Ectodermal cell (in vitro differentiated cells): Measurements from ENCODE around the gene SMAD2.

Experiments used
- H3K27ac ChIP-seq: 2 replicates; pipeline ENCODE4 v1.7.0; 2013; ENCODE audit warnings: mild to moderate bottlenecking, low read depth, low read length; ENCODE audit not compliant: insufficient read depth, poor library complexity, severe bottlenecking
- H3K27me3 ChIP-seq: 2 replicates; pipeline ENCODE4 v1.7.0; 2013; ENCODE audit warnings: mild to moderate bottlenecking, low read length; ENCODE audit not compliant: insufficient read depth, control insufficient read depth, poor library complexity, severe bottlenecking
- H3K36me3 ChIP-seq: one replicate; pipeline ENCODE4 v1.7.0; 2013; ENCODE audit warnings: low read length; ENCODE audit not compliant: control insufficient read depth, insufficient read depth
- H3K4me1 ChIP-seq: one replicate; pipeline ENCODE4 v1.7.0; 2013; ENCODE audit warnings: low read length; ENCODE audit not compliant: control insufficient read depth, insufficient read depth
- H3K4me3 ChIP-seq: 2 replicates; pipeline ENCODE4 v1.7.0; 2013; ENCODE audit warnings: low read depth, low read length, control low read depth; ENCODE audit not compliant: insufficient read depth
- H3K9me3 ChIP-seq: 2 replicates; pipeline ENCODE4 v1.7.0; 2013; ENCODE audit warnings: mild to moderate bottlenecking, low read length, moderate library complexity; ENCODE audit not compliant: control insufficient read depth
- WGBS, 2 experiments: methylation state at CpG; one replicate each; pipeline ENCODE4 v1.1.7; 2013; ENCODE audit warnings: missing lambda C conversion rate in 2 of 2; 5-methylcytosine and 5-hydroxymethylcytosine counted together

Gene SMAD2

GRCh38 chr18:47915229-47915628 lies 15.2 kb downstream of the SMAD2 start:
- no peaks in the 10 kb centered on the region for H3K9me3 ChIP-seq
- H3K36me3 ChIP-seq: no peaks in the 10 kb centered on the region
- H3K27me3 ChIP-seq: no peaks in the 10 kb centered on the region
- H3K4me1 ChIP-seq: peaks cover 11% of the 10 kb centered on the region
- no peak overlapping the region for H3K4me3 ChIP-seq
- H3K27ac ChIP-seq: no peak overlapping the region

- 90 to 96% methylated on average over 10 of the region's 11 CpGs for WGBS, 2 experiments
- Histone ChIP-seq H3K27me3 (no peaks in the 10 kb centered on the region), H3K27ac (no peak overlapping the region), H3K36me3 (no peaks in the 10 kb centered on the region), H3K4me1 (peaks cover 6% of the 10 kb centered on the region), H3K9me3 (no peaks in the 10 kb centered on the region), H3K4me3 (no peak overlapping the region)
Measured at GRCh38 chr18:47912794-47913585, 17.5 kb downstream of the SMAD2 start.

DNA sequence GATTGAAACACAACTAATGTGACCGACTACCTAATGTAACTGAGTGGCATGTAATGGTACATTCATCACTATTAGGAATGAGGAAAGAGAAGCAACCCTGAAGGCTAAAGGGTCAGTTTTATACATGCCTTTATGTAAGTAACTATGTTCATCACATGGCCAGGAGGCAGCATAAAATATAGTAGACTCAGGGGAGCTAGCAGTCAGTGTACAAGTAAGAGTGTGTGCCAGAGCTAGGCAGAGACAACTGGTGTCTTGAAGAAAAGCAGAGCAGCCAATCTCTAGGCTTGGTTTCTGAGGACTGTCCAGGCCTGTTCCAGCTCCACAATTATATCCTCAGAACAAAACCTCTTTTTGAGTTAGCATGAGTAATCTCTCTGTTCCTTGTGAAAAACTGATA lies 18.1 kb downstream of the SMAD2 start:
- H3K4me3 ChIP-seq: no peak overlapping the region
- H3K9me3 ChIP-seq: no peaks in the 10 kb centered on the region
- no peaks in the 10 kb centered on the region for H3K36me3 ChIP-seq
- no peaks in the 10 kb centered on the region for H3K27me3 ChIP-seq
- 100% methylated on average over 1 of the region's 1 CpG for WGBS, 2 experiments
- no peak overlapping the region for H3K27ac ChIP-seq
- peaks cover 3% of the 10 kb centered on the region for H3K4me1 ChIP-seq

DNA sequence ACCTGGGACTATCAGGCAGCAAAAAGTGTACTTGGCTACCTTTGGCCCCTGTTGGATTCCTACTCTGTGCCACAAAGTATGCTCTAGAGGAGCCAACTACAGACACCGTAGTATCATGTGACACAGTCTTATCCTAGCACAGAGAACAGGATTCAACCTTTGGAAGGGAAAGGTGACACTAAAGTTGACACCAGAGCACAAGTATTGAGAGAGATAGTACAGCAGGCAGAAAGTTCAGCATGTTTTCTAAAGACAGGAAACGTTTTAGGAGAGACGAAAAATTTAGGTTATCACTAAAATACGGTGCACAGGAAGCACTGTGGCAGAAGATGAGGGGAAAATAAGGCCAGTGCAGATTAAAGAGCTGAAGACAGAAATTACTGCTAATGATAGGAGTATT lies 18.6 kb downstream of the SMAD2 start:
- Histone ChIP-seq H3K27ac (no peak overlapping the region), H3K36me3 (no peaks in the 10 kb centered on the region), H3K9me3 (no peaks in the 10 kb centered on the region), H3K27me3 (no peaks in the 10 kb centered on the region), H3K4me3 (no peak overlapping the region), H3K4me1 (peaks cover 3% of the 10 kb centered on the region)
- 88 to 95% methylated on average over 4 of the region's 4 CpGs for WGBS, 2 experiments

GRCh38 chr18:47909484-47909883 lies 21.0 kb downstream of the SMAD2 start:
- no peaks in the 10 kb centered on the region for H3K27me3 ChIP-seq
- no peaks in the 10 kb centered on the region for H3K9me3 ChIP-seq
- no peak overlapping the region for H3K4me3 ChIP-seq
- WGBS, 2 experiments: 92 to 94% methylated on average over 4 of the region's 4 CpGs
- H3K36me3 ChIP-seq: peaks cover 6% of the 10 kb centered on the region
- no peaks in the 10 kb centered on the region for H3K4me1 ChIP-seq
- no peak overlapping the region for H3K27ac ChIP-seq

- Histone ChIP-seq H3K9me3 (no peaks in the 10 kb centered on the region), H3K4me1 (no peaks in the 10 kb centered on the region), H3K27me3 (no peaks in the 10 kb centered on the region), H3K4me3 (no peak overlapping the region), H3K27ac (no peak overlapping the region), H3K36me3 (peaks cover 6% of the 10 kb centered on the region)
- WGBS, 2 experiments: 99% methylated on average over 6 of the region's 6 CpGs
Measured at GRCh38 chr18:47908592-47908991, 21.9 kb downstream of the SMAD2 start.

GRCh38 chr18:47906408-47906807 lies 24.1 kb downstream of the SMAD2 start:
- H3K4me3 ChIP-seq: no peak overlapping the region
- no peaks in the 10 kb centered on the region for H3K27me3 ChIP-seq
- H3K36me3 ChIP-seq: peaks cover 6% of the 10 kb centered on the region
- H3K9me3 ChIP-seq: no peaks in the 10 kb centered on the region
- WGBS, 2 experiments: 86 to 97% methylated on average over 2 of the region's 3 CpGs
- H3K4me1 ChIP-seq: no peaks in the 10 kb centered on the region
- no peak overlapping the region for H3K27ac ChIP-seq

- Histone ChIP-seq H3K27ac (no peak overlapping the region), H3K36me3 (peaks cover 6% of the 10 kb centered on the region), H3K27me3 (no peaks in the 10 kb centered on the region), H3K9me3 (no peaks in the 10 kb centered on the region), H3K4me1 (peaks cover 8% of the 10 kb centered on the region), H3K4me3 (no peak overlapping the region)
- WGBS, 2 experiments: 86 to 95% methylated on average over 2 of the region's 2 CpGs
Measured at GRCh38 chr18:47903809-47904208, 26.6 kb downstream of the SMAD2 start.

DNA sequence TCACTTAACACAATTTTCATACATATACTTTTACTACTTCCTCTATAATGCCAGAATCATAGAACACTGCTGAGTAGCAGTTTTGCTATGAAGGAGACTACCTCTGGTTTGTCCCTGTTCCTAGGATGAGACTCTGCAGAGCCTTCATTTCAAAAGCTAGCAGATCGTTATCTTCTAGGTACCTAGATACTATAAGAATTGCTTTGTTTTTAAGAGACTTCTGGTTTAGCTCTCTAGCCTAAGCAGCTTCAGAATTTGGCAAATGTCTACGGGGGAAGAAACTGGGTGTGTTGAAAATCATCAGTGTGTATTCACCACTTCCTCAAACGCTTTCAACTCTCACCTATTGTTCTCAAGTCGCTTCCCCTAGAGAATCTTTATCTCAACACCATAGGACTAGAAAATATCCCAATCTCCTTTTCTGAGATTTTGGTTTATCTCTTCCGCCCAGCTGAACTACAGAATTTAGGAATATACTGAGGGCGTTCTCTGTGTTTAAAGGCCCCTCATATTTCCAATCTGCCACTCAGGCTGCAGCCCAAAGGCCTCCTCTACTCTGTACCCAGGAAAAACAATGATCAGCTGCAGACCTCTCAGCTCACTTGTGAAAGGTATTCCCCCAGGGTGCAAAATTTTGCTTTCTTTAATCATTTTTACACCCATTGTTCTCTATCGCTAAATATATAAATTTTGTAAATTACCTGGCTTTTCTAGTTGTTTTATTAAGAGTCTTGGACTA lies 28.7 kb downstream of the SMAD2 start:
- H3K27ac ChIP-seq: peak overlapping the region; percentile 9
- H3K4me3 ChIP-seq: no peak overlapping the region
- WGBS, 2 experiments: 72 to 77% methylated on average over 6 to 7 of the region's 7 CpGs
- peaks cover 5% of the 10 kb centered on the region for H3K36me3 ChIP-seq
- H3K27me3 ChIP-seq: no peaks in the 10 kb centered on the region
- H3K9me3 ChIP-seq: no peaks in the 10 kb centered on the region
- peaks cover 8% of the 10 kb centered on the region for H3K4me1 ChIP-seq

GRCh38 chr18:47899107-47899840 lies 31.2 kb downstream of the SMAD2 start:
- Histone ChIP-seq H3K27me3 (no peaks in the 10 kb centered on the region), H3K27ac (peak overlapping the region; percentile 41), H3K4me1 (peaks cover 8% of the 10 kb centered on the region), H3K36me3 (no peaks in the 10 kb centered on the region), H3K9me3 (no peaks in the 10 kb centered on the region), H3K4me3 (no peak overlapping the region)
- 47 to 53% methylated on average over 5 of the region's 5 CpGs for WGBS, 2 experiments
